K562 (cell line): Measurements from ENCODE around the gene RET. TPM values are rescaled to one million over a fixed set of nuclear protein-coding genes. Genes with fewer than 3 reads are reported as not detected.

ENCODE experiments used
- CSDE1 ChIP-seq, 2 experiments: fragments of 450-650 bp; IDR thresholded peaks; 2 replicates each; pipeline ENCODE4 v1.6.1; 2016; ENCODE audit warnings: mild to moderate bottlenecking in 1 of 2
- DMBX1 ChIP-seq: fragments of 250-450 bp; sonication (Bioruptor Pico); IDR thresholded peaks from 2 replicates; pipeline ENCODE4 v1.8.0; 2022; ENCODE audit warnings: inconsistent platforms, mild to moderate bottlenecking, moderate library complexity, borderline replicate concordance
- E2F5 ChIP-seq: sonication (generic); formaldehyde crosslinking; IDR thresholded peaks from 2 replicates; pipeline ENCODE4 v1.8.0; 2022; ENCODE audit warnings: mild to moderate bottlenecking, missing genetic modification reagents
- PRDM10 ChIP-seq: fragments of 450-650 bp; IDR thresholded peaks from 2 replicates; pipeline ENCODE4 v1.6.1; 2018; ENCODE audit not compliant: partially characterized antibody
- RNF2 ChIP-seq: sonication (generic); IDR thresholded peaks from 2 replicates; pipeline ENCODE4 v1.6.1; 2016
- TAF9B ChIP-seq: fragments of 450-650 bp; IDR thresholded peaks from 2 replicates; pipeline ENCODE4 v1.6.1; 2018; ENCODE audit warnings: mild to moderate bottlenecking; ENCODE audit not compliant: partially characterized antibody
- XRCC3 ChIP-seq: fragments of 450-650 bp; IDR thresholded peaks from 2 replicates; pipeline ENCODE4 v1.6.1; 2017; ENCODE audit warnings: mild to moderate bottlenecking, moderate library complexity
- polyA plus RNA-seq, 8 experiments: library from polyadenylated mRNA; depleted of rRNA in 4 of 8; stranded (reverse) in 5 of 8; unstranded in 3 of 8; fragments of >200 nt; fragmentation: Nextera tagmentation in 2 of 8; fragmentation: Illumina TruSeq in 1 of 8; extraction: Ambion mirVana in 2 of 8; extraction: Trizol in 1 of 8; gene quantifications; 2 replicates each; pipeline versions ENCODE4 v1.2.1 to v1.2.3, GENCODE V29; 2011 to 2014; ENCODE audit warnings: inconsistent platforms in 1 of 8, missing spikeins in 1 of 8
- total RNA-seq, 7 experiments: library from RNA; depleted of rRNA in 6 of 7; stranded (reverse); fragments of >200 nt in 6 of 7; fragmentation: Illumina TruSeq in 2 of 7; extraction: Trizol in 2 of 7; gene quantifications; 2 replicates each; pipeline versions ENCODE4 v1.2.1 to v1.2.3, GENCODE V29; 2011 to 2021; ENCODE audit warnings: low replicate concordance in 1 of 7

Gene RET
- total and polyA plus RNA-seq, 9 of the 15 experiments (the other 6 are each of a cell fraction or from before 2014, with no cell fraction given): 0.04 to 0.05 TPM; not detected in 7

GRCh38 chr10:43166207-43166879, 89.5 kb downstream of the RET start (continued):
- TF ChIP-seq PRDM10 (no peak), XRCC3 (no peak), TAF9B (no peak), DMBX1 (CRISPR knock-in tag) (no peak), E2F5 (CRISPR knock-in tag) (no peak), RNF2 (no peak), CSDE1 (IDR thresholded peaks at IDR 0.05) (no peak)
